ENCODE data around the gene LSM3. TPM values are rescaled to one million over a fixed set of nuclear protein-coding genes. Genes with fewer than 3 reads are reported as not detected.
A peak's percentile ranks its signal among the peaks of the same experiment; 100 is the strongest.

LSM3 gene
- total RNA-seq, 1 donor: 15.6 TPM

DNA sequence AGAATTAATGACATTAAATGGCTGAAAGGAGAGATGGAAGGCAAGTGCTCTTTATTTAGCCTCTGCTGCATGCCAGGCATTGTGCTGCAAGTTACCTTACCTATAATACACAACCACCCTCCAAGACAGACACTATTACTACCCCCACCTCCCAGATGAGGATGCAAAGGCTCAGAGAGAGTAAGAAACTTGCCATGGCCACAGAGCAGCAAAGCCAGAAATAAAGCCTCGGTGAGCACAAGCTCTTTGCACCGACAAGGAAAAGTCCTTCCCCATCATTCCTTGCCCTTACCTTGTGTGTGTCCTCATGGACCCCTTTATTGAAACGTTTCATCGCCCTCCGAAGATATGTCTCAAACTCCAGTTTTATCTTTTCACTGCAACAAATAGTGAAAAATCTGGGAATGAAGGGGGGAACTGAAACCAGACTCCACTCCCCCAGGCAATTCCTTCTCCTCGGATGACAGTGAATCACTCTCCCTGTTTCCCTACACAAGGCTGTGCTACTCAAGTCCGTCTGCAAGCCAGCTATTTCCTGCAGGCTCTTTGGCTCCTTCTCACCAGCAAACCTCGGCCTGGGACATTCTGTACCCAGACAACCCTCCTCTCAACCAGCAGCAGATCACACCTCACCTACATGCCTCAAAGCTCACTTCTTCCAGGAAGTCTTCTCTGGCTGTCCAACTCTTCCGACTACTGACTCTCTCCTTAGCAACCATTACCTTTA lies 11.6 kb upstream of the LSM3 start:
- no peak for DNase-seq (ENCODE audit: low read depth)
- no peak overlapping the region for H3K4me3 ChIP-seq (ENCODE audit: low read depth, low read length)
- TF ChIP-seq, protein P1, sequence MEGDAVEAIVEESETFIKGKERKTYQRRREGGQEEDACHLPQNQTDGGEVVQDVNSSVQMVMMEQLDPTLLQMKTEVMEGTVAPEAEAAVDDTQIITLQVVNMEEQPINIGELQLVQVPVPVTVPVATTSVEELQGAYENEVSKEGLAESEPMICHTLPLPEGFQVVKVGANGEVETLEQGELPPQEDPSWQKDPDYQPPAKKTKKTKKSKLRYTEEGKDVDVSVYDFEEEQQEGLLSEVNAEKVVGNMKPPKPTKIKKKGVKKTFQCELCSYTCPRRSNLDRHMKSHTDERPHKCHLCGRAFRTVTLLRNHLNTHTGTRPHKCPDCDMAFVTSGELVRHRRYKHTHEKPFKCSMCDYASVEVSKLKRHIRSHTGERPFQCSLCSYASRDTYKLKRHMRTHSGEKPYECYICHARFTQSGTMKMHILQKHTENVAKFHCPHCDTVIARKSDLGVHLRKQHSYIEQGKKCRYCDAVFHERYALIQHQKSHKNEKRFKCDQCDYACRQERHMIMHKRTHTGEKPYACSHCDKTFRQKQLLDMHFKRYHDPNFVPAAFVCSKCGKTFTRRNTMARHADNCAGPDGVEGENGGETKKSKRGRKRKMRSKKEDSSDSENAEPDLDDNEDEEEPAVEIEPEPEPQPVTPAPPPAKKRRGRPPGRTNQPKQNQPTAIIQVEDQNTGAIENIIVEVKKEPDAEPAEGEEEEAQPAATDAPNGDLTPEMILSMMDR (IDR thresholded peaks at IDR 0.05; ENCODE audit: insufficient read depth, low read length): no peak

DNA sequence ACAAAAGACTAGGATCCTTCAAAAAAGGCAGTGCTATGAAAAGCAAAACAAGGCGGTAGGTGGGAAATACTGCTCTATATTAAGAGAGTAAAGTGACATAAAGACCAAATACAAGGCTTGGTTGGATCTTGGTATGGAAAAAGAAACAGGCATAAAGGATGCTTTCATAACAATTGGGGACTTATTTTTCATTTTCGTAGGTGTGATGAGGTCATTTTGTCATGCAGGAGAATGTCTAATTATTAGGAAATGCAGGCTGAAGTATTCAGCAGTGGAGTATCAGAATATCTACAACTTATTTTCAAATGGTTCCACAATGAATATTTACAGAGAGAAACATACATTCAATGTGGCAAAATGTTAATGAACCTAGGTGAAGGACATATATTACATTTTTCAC lies 9.2 kb upstream of the LSM3 start:
- DNase-seq (ENCODE audit: low read depth): no peak
- TF ChIP-seq, protein P1 (IDR thresholded peaks at IDR 0.05; ENCODE audit: insufficient read depth, low read length): no peak
- no peak overlapping the region for H3K4me3 ChIP-seq (ENCODE audit: low read depth, low read length)

DNA sequence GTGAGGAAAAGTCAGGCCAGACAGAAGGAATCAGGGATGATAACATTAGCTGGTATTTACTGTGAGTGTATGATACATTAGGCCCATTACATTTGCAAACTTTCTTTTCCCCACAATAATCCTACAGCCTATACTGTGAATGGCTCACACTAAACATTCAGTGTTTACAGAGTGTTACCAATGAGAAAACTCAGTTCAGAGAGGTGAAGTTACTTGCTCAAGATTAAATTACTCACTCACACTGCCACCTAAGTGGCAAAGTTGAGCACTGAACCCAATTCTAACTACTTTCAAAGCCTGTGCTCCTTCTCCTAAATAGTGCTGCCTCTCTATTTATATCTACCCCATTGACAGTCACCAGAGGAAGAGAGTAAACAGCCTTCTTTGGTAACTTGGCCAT lies 8.7 kb upstream of the LSM3 start:
- DNase-seq (ENCODE audit: low read depth): peak; percentile 17
- no peak overlapping the region for H3K4me3 ChIP-seq (ENCODE audit: low read depth, low read length)
- TF ChIP-seq, protein P1 (IDR thresholded peaks at IDR 0.05; ENCODE audit: insufficient read depth, low read length): no peak

DNA sequence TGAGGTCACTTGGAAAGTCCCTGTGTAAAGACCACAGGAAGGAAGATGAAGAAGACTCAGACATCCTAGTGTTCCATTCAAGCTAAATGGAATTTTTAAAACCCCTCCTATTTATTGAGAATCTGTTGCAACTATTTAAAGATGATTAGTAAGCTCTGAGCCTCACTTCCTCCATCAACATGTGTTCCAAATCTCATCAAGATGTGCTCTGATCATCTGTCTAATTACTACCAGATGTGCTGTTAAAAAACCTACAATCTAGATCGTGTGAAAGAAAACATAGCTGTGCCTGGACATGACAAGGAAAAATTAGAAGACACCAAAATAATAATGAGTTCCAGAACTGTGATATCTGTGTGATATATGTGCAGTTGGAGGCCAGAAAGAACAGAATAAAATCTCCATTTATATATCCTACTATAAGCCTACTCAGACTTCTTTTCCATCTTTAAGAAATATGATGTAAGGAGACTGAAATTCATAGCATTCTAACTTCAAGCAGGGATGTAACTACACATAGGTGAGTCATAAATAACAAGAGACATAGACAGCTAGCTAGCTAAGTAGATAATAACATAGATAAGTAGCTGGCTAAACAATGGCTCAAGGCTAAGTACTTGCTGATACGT lies 8.0 kb upstream of the LSM3 start:
- TF ChIP-seq, protein P1 (IDR thresholded peaks at IDR 0.05; ENCODE audit: insufficient read depth, low read length): no peak
- DNase-seq (ENCODE audit: low read depth): peak; percentile 92
- no peak overlapping the region for H3K4me3 ChIP-seq (ENCODE audit: low read depth, low read length)

DNA sequence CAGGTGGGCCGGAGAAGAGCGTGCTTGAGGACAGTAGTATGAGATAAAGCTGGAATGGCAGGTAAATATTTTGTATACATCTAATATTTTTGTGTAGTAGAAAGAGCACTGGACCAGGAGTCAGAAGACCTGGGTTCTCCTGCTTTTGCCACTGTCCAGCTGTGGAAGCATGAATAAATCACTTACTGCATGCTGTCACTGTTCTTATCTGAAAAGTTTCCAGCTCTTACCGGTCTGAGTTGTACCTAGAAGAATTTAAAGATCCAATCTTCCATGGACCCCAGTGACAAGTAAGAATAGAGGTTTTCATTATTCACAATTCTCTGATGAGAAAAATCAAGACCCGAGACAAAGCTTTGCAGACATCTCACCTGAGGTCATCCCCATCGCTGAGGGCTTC lies 6.1 kb upstream of the LSM3 start:
- no peak for DNase-seq (ENCODE audit: low read depth)
- no peak overlapping the region for H3K4me3 ChIP-seq (ENCODE audit: low read depth, low read length)
- TF ChIP-seq, protein P1 (IDR thresholded peaks at IDR 0.05; ENCODE audit: insufficient read depth, low read length): no peak

DNA sequence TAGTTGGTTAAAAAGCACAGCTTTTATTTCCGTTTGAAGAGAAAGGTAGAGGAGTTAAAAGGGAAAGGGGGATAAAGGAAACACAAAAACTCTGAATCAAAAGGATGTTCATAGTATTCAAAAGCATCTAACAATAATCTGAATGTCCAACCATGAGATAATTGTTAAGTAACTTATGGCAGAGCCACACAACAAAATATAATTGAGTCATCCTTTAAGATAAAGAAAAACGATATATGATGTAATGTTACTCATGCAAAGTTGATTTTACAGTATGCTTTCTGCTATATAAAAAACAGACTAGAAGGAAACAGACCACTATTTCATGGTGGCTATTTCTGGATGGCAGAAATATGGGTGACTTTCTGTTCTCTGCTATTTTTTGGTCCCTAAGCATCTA lies 4.1 kb upstream of the LSM3 start:
- no peak overlapping the region for H3K4me3 ChIP-seq (ENCODE audit: low read depth, low read length)
- TF ChIP-seq, protein P1 (IDR thresholded peaks at IDR 0.05; ENCODE audit: insufficient read depth, low read length): no peak
- DNase-seq (ENCODE audit: low read depth): peak; percentile 40
